Cardiac muscle cell (in vitro differentiated cells and primary cell): Measurements from ENCODE around the gene EXOC3L4. TPM values are rescaled to one million over a fixed set of nuclear protein-coding genes. Genes with fewer than 3 reads are reported as not detected.

ENCODE experiments used
- DNase-seq, 2 donors: peaks; one replicate each; pipeline versions ENCODE4 v3.0.0 to v3.0.0-alpha.2; 2010 to 2017; ENCODE audit warnings: low read depth in 1 of 2, low spot score in 1 of 2
- H3K27ac ChIP-seq: fragments of 200-600 bp; sonication (generic); 2 replicates; pipeline ENCODE4 v1.5.1; 2016
- H3K27me3 ChIP-seq: fragments of 200-600 bp; sonication (generic); 2 replicates; pipeline ENCODE4 v1.6.0; 2016; ENCODE audit warnings: control low read depth
- H3K36me3 ChIP-seq: fragments of 200-600 bp; sonication (generic); 2 replicates; pipeline ENCODE4 v1.5.1; 2016; ENCODE audit warnings: control low read depth
- H3K4me1 ChIP-seq: fragments of 200-600 bp; sonication (generic); 2 replicates; pipeline ENCODE4 v1.8.1; 2017; ENCODE audit warnings: low read depth, mild to moderate bottlenecking, mixed run types
- H3K4me3 ChIP-seq: fragments of 200-600 bp; sonication (generic); 2 replicates; pipeline ENCODE4 v1.5.1; 2016; ENCODE audit warnings: mild to moderate bottlenecking
- H3K9me3 ChIP-seq: fragments of 200-600 bp; sonication (generic); 2 replicates; pipeline ENCODE4 v1.5.1; 2017; ENCODE audit warnings: low read depth, mild to moderate bottlenecking, control low read depth
- CTCF ChIP-seq: IDR thresholded peaks from 2 replicates; pipeline ENCODE4 v1.5.1; 2012; ENCODE audit warnings: low read depth, mild to moderate bottlenecking, low read length
- polyA plus RNA-seq: library from polyadenylated mRNA; unstranded; fragments of >200 nt; fragmentation: Nextera tagmentation; extraction: Ambion mirVana; gene quantifications from 2 replicates; pipeline ENCODE4 v1.2.1, GENCODE V29; 2016
- total RNA-seq: library from RNA; depleted of rRNA; stranded (reverse); fragments of >200 nt; gene quantifications from 2 replicates; pipeline ENCODE4 v1.2.3, GENCODE V29; 2016

EXOC3L4 gene
- total and polyA plus RNA-seq, 2 experiments from 2014 or later, result 2.7 to 5.5 TPM

GRCh38 chr14:103133210-103134140, 39.0 kb downstream of the EXOC3L4 start:
- Histone ChIP-seq H3K27me3 (no peaks in the 10 kb centered on the region), H3K27ac (no peak overlapping the region), H3K9me3 (no peaks in the 10 kb centered on the region), H3K4me1 (peaks cover 15% of the 10 kb centered on the region), H3K4me3 (no peak overlapping the region), H3K36me3 (no peaks in the 10 kb centered on the region)
- no peak for DNase-seq
- no peak for TF ChIP-seq CTCF

- no peak overlapping the region for H3K27ac ChIP-seq
- H3K36me3 ChIP-seq, result no peaks in the 10 kb centered on the region
Observed at GRCh38 chr14:103134405-103134804, 39.9 kb downstream of the EXOC3L4 start.

GRCh38 chr14:103134919-103135318, 40.4 kb downstream of the EXOC3L4 start:
- Histone ChIP-seq H3K9me3 (no peaks in the 10 kb centered on the region), H3K27me3 (no peaks in the 10 kb centered on the region), H3K4me3 (no peak overlapping the region), H3K36me3 (no peaks in the 10 kb centered on the region), H3K27ac (no peak overlapping the region), H3K4me1 (peaks cover 25% of the 10 kb centered on the region)
- no peak for TF ChIP-seq CTCF
- DNase-seq, result no peak

More at GRCh38 chr14:103134405-103134804, 39.9 kb downstream of the EXOC3L4 start:
- Histone ChIP-seq H3K4me3 (no peak overlapping the region), H3K4me1 (peaks cover 22% of the 10 kb centered on the region), H3K27me3 (no peaks in the 10 kb centered on the region), H3K9me3 (no peaks in the 10 kb centered on the region)
- no peak for DNase-seq
- TF ChIP-seq CTCF, result no peak

- no peaks in the 10 kb centered on the region for H3K36me3 ChIP-seq
- H3K4me3 ChIP-seq, result no peak overlapping the region
- no peaks in the 10 kb centered on the region for H3K27me3 ChIP-seq
- no peak for DNase-seq
- TF ChIP-seq CTCF, result no peak
- H3K4me1 ChIP-seq, result peaks cover 25% of the 10 kb centered on the region
- no peak overlapping the region for H3K27ac ChIP-seq
- no peaks in the 10 kb centered on the region for H3K9me3 ChIP-seq
Observed at GRCh38 chr14:103135333-103136260, 41.1 kb downstream of the EXOC3L4 start.

GRCh38 chr14:103136388-103137271, 42.1 kb downstream of the EXOC3L4 start:
- no peak for TF ChIP-seq CTCF
- DNase-seq, result peak in 1 of 2 donors; percentile 42
- H3K4me3 ChIP-seq, result no peak overlapping the region

More at GRCh38 chr14:103136388-103137271, 42.1 kb downstream of the EXOC3L4 start:
- peaks cover 25% of the 10 kb centered on the region for H3K4me1 ChIP-seq
- no peaks in the 10 kb centered on the region for H3K27me3 ChIP-seq
- no peak overlapping the region for H3K27ac ChIP-seq
- no peaks in the 10 kb centered on the region for H3K9me3 ChIP-seq
- H3K36me3 ChIP-seq, result no peaks in the 10 kb centered on the region
